MCF 10A (cell line): Measurements from ENCODE around the gene NFX1. TPM values are rescaled to one million over a fixed set of nuclear protein-coding genes. Genes with fewer than 3 reads are reported as not detected.
"Not testable (repeated sequence)": the region's sequence is repeated elsewhere in the genome, so short reads cannot be mapped to it uniquely, and the experiment has no call there.

Experiments
- BruUV-seq: library from RNA; stranded (reverse); fragments of 400-500 nt; replicated peaks from 2 replicates; lab custom pipeline; 2021; lab: Mats Ljungman, UMichigan
- CTCF ChIA-PET: fragments of 300-600 bp; sonication (Branson Sonifier 250); formaldehyde crosslinking; extraction: SDS; loops from one replicate; lab custom pipeline; 2021; ENCODE audit warnings: antibody characterized with exemption, inconsistent platforms; lab: Yijun Ruan, JAX
- POLR2A ChIA-PET: fragments of 300-600, 350-650 bp; sonication (Branson Sonifier 250); formaldehyde crosslinking; extraction: SDS; loops from one replicate; lab custom pipeline; 2020; ENCODE audit warnings: antibody characterized with exemption, inconsistent platforms; lab: Yijun Ruan, JAX
- DNase-seq: peaks from one replicate; pipeline ENCODE4 v3.0.0-alpha.2; 2018; ENCODE audit not compliant: unreplicated experiment
- H3K27ac Mint-ChIP-seq: one replicate; pipeline ENCODE4 v1.8.0; 2022; ENCODE audit warnings: mild to moderate bottlenecking, low read depth, mixed read lengths; ENCODE audit not compliant: unreplicated experiment
- H3K27me3 Mint-ChIP-seq: one replicate; pipeline ENCODE4 v1.8.0; 2022; ENCODE audit warnings: mixed read lengths; ENCODE audit not compliant: insufficient read depth, unreplicated experiment
- H3K36me3 Mint-ChIP-seq: one replicate; pipeline ENCODE4 v1.8.0; 2022; ENCODE audit warnings: mild to moderate bottlenecking, moderate library complexity, mixed read lengths; ENCODE audit not compliant: insufficient read depth, unreplicated experiment
- H3K4me1 Mint-ChIP-seq: one replicate; pipeline ENCODE4 v1.8.0; 2022; ENCODE audit warnings: mixed read lengths; ENCODE audit not compliant: insufficient read depth, unreplicated experiment
- H3K4me3 Mint-ChIP-seq: one replicate; pipeline ENCODE4 v1.8.0; 2022; ENCODE audit warnings: mild to moderate bottlenecking, moderate library complexity, mixed read lengths; ENCODE audit not compliant: unreplicated experiment
- H3K9me3 Mint-ChIP-seq: one replicate; pipeline ENCODE4 v1.8.0; 2022; ENCODE audit warnings: mixed read lengths; ENCODE audit not compliant: unreplicated experiment
- intact Hi-C: fragments of 100-400 bp; cut with micrococcal nuclease; formaldehyde crosslinking; loops from 2 replicates; pipeline ENCODE4 v1.14.1; 2022
- total RNA-seq: library from RNA; stranded (reverse); gene quantifications from 2 replicates; pipeline ENCODE4 v1.2.3, GENCODE V29; 2022
- TF ChIP-seq, protein P1 (sequence below): fragments of 200-600 bp; IDR thresholded peaks from one replicate; pipeline ENCODE4 v1.8.0; 2022; ENCODE audit warnings: antibody characterized with exemption, mild to moderate bottlenecking; ENCODE audit not compliant: unreplicated experiment

Gene NFX1
- total RNA-seq, 1 experiment from 2014 or later: 78.5 TPM

- H3K4me1 Mint-ChIP-seq: peaks cover 26% of the 10 kb centered on the region
- POLR2A ChIA-PET: interaction anchor here (0.9 to 7.9 kb wide), 4 partner anchors 10 to 253 kb away, joined by 3 to 63 read pairs (median 8); partner anchors contain the start of gene SMU1
- peak overlapping the region; percentile 86 for H3K27ac Mint-ChIP-seq
- peak overlapping the region; percentile 35 for H3K4me3 Mint-ChIP-seq
- H3K36me3 Mint-ChIP-seq: peaks cover 91% of the 10 kb centered on the region
- H3K9me3 Mint-ChIP-seq: no peaks in the 10 kb centered on the region
- H3K27me3 Mint-ChIP-seq: no peaks in the 10 kb centered on the region
- TF ChIP-seq, protein P1, sequence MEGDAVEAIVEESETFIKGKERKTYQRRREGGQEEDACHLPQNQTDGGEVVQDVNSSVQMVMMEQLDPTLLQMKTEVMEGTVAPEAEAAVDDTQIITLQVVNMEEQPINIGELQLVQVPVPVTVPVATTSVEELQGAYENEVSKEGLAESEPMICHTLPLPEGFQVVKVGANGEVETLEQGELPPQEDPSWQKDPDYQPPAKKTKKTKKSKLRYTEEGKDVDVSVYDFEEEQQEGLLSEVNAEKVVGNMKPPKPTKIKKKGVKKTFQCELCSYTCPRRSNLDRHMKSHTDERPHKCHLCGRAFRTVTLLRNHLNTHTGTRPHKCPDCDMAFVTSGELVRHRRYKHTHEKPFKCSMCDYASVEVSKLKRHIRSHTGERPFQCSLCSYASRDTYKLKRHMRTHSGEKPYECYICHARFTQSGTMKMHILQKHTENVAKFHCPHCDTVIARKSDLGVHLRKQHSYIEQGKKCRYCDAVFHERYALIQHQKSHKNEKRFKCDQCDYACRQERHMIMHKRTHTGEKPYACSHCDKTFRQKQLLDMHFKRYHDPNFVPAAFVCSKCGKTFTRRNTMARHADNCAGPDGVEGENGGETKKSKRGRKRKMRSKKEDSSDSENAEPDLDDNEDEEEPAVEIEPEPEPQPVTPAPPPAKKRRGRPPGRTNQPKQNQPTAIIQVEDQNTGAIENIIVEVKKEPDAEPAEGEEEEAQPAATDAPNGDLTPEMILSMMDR: no peak
- CTCF ChIA-PET: no interaction called here
- DNase-seq: peak; percentile 98
- no TSS peak for BruUV-seq
- intact Hi-C loops: loop anchor here (1.0 kb wide), 2 partner anchors 9 to 39 kb away; partner anchors contain the start of gene NFX1
Observed at GRCh38 chr9:33329117-33329563, 38.8 kb downstream of the NFX1 start.

DNA sequence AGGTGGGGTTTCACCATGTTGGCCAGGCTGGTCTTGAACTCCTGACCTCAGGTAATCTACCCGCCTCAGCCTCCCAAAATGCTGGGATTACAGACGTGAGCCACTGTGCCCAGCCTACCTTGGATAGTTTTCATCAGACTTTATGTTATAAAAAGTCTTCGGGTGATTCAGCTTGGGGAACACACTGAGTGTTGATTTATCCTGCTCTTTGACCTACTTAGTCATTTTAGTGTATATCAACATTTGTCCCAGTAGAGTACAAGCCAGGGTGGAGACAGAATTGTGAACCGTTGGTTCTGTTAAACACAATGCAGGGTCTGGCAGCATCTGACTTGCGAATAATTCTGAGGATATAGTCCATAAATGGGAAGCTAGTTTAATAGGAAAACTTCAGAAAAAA, 39.7 kb downstream of the NFX1 start:
- Mint-ChIP-seq H3K4me1 (peaks cover 26% of the 10 kb centered on the region), H3K36me3 (peaks cover 91% of the 10 kb centered on the region), H3K27me3 (no peaks in the 10 kb centered on the region), H3K4me3 (peak overlapping the region; percentile 16), H3K27ac (peak overlapping the region; percentile 85), H3K9me3 (no peaks in the 10 kb centered on the region)
- intact Hi-C loops: loop anchor here (1.0 kb wide), 2 partner anchors 10 to 40 kb away; partner anchors contain the start of gene NFX1
- TF ChIP-seq, protein P1: no peak
- BruUV-seq: no TSS peak
- ChIA-PET POLR2A (interaction anchor here (0.6 to 7.9 kb wide), 4 partner anchors 11 to 44 kb away, joined by 3 to 63 read pairs (median 10); partner anchors contain the start of gene NFX1), CTCF (no interaction called here)
- DNase-seq: peak; percentile 64

- TF ChIP-seq, protein P1: no peak
- H3K27me3 Mint-ChIP-seq: no peaks in the 10 kb centered on the region
- H3K4me1 Mint-ChIP-seq: peaks cover 26% of the 10 kb centered on the region
- no peaks in the 10 kb centered on the region for H3K9me3 Mint-ChIP-seq
- POLR2A ChIA-PET: interaction anchor here (1.6 to 7.9 kb wide), 3 partner anchors 12 to 41 kb away, joined by 5 to 63 read pairs (median 9); partner anchors contain the start of gene NFX1
- no peak overlapping the region for H3K4me3 Mint-ChIP-seq
- DNase-seq: no peak
- intact Hi-C loops: no loop called here
- H3K36me3 Mint-ChIP-seq: peaks cover 81% of the 10 kb centered on the region
- no TSS peak for BruUV-seq
- CTCF ChIA-PET: interaction anchor here (1.8 kb wide), 1 partner anchor 44 kb away, joined by 4 read pairs; no protein-coding TSS in a partner anchor
- H3K27ac Mint-ChIP-seq: no peak overlapping the region
Observed at GRCh38 chr9:33331377-33331891, 41.1 kb downstream of the NFX1 start.

DNA sequence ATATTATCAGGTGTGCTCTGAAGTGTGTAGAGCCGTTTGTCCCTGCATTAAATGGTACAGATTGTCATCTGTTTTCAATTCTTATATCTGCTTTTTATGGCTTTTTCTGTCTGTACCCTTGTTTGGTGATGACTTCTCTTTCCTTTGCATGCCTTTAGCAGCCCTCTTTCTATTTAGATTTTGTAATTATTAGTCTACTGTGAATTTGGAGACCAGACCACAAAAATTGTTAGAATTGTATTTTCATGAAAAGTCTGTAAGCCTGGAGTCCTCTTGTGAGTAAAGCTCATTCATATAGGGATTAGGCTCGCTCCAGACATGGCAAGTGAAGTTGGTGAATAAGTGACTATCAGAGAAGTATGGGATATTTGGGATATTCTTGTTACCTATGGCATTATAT, 41.7 kb downstream of the NFX1 start:
- DNase-seq: no peak
- no peak overlapping the region for H3K4me3 Mint-ChIP-seq
- H3K27me3 Mint-ChIP-seq: no peaks in the 10 kb centered on the region
- intact Hi-C loops: no loop called here
- CTCF ChIA-PET: interaction anchor here (0.8 to 1.8 kb wide), 3 partner anchors 43 to 135 kb away, joined by 3 to 4 read pairs (median 4); no protein-coding TSS in a partner anchor
- no peaks in the 10 kb centered on the region for H3K9me3 Mint-ChIP-seq
- TF ChIP-seq, protein P1: no peak
- POLR2A ChIA-PET: interaction anchor here (0.6 to 7.9 kb wide), 4 partner anchors 13 to 292 kb away, joined by 3 to 63 read pairs (median 4); no protein-coding TSS in a partner anchor
- H3K4me1 Mint-ChIP-seq: peaks cover 26% of the 10 kb centered on the region
- peaks cover 77% of the 10 kb centered on the region for H3K36me3 Mint-ChIP-seq
- BruUV-seq: no TSS peak
- no peak overlapping the region for H3K27ac Mint-ChIP-seq

GRCh38 chr9:33332956-33333355, 42.6 kb downstream of the NFX1 start:
- CTCF ChIA-PET: interaction anchor here (1.0 to 1.8 kb wide), 2 partner anchors 42 to 134 kb away, joined by 3 to 4 read pairs; no protein-coding TSS in a partner anchor
- intact Hi-C loops, H3K27me3 Mint-ChIP-seq, H3K9me3 Mint-ChIP-seq, H3K4me3 Mint-ChIP-seq, DNase-seq, BruUV-seq, H3K27ac Mint-ChIP-seq: not testable (repeated sequence)
- H3K4me1 Mint-ChIP-seq: peaks cover 21% of the 10 kb centered on the region
- H3K36me3 Mint-ChIP-seq: peaks cover 79% of the 10 kb centered on the region
- POLR2A ChIA-PET: interaction anchor here (0.6 to 7.9 kb wide), 5 partner anchors 11 to 43 kb away, joined by 3 to 63 read pairs (median 4); partner anchors contain the start of gene NFX1
